H9 (cell line): ENCODE data around the gene MAEA. TPM values are rescaled to one million over a fixed set of nuclear protein-coding genes. Genes with fewer than 3 reads are reported as not detected.
A peak's percentile ranks its signal among the peaks of the same experiment; 100 is the strongest.

Source experiments
- DNase-seq: peaks from one replicate; pipeline ENCODE4 v3.0.0-alpha.2; 2017
- H2AFZ ChIP-seq: one replicate; pipeline ENCODE4 v1.6.1; 2013; ENCODE audit warnings: mild to moderate bottlenecking, low read length, control low read depth, moderate library complexity
- H2AK5ac ChIP-seq: 2 replicates; pipeline ENCODE4 v1.6.1; 2013; ENCODE audit warnings: low read length, control low read depth, mixed read lengths; ENCODE audit not compliant: insufficient read length
- H2BK120ac ChIP-seq: one replicate; pipeline ENCODE4 v1.6.1; 2013; ENCODE audit warnings: low read depth, mild to moderate bottlenecking, low read length, control low read depth, inconsistent platforms; ENCODE audit not compliant: poor library complexity, severe bottlenecking
- H2BK12ac ChIP-seq: 2 replicates; pipeline ENCODE4 v1.6.1; 2013; ENCODE audit warnings: low read length, control low read depth, mixed read lengths, low read depth; ENCODE audit not compliant: insufficient read length
- H2BK15ac ChIP-seq: 2 replicates; pipeline ENCODE4 v1.6.1; 2013; ENCODE audit warnings: low read depth, low read length, control low read depth
- H2BK20ac ChIP-seq: one replicate; pipeline ENCODE4 v1.6.1; 2013; ENCODE audit warnings: low read depth, mild to moderate bottlenecking, low read length, control low read depth, inconsistent platforms; ENCODE audit not compliant: poor library complexity, severe bottlenecking
- H2BK5ac ChIP-seq: 2 replicates; pipeline ENCODE4 v1.6.1; 2013; ENCODE audit warnings: low read length, control low read depth, mixed read lengths; ENCODE audit not compliant: insufficient read length
- H3K14ac ChIP-seq: 2 replicates; pipeline ENCODE4 v1.6.1; 2013; ENCODE audit warnings: low read length, control low read depth; ENCODE audit not compliant: insufficient read depth
- H3K18ac ChIP-seq: 2 replicates; pipeline ENCODE4 v1.6.1; 2013; ENCODE audit warnings: low read depth, mild to moderate bottlenecking, mixed read lengths, low read length, control low read depth; ENCODE audit not compliant: insufficient read length
- H3K23ac ChIP-seq: 2 replicates; pipeline ENCODE4 v1.6.1; 2013; ENCODE audit warnings: low read length, control low read depth, mixed read lengths, low read depth; ENCODE audit not compliant: insufficient read length
- H3K23me2 ChIP-seq: 2 replicates; pipeline ENCODE4 v1.6.1; 2013; ENCODE audit warnings: low read depth, mild to moderate bottlenecking, mixed read lengths, low read length, control low read depth; ENCODE audit not compliant: insufficient read length, poor library complexity, severe bottlenecking
- H3K27ac ChIP-seq: 2 replicates; pipeline ENCODE4 v1.5.1; 2013; ENCODE audit warnings: low read length, control low read depth, mixed read lengths, low read depth; ENCODE audit not compliant: insufficient read length
- H3K27me3 ChIP-seq: 2 replicates; pipeline ENCODE4 v1.6.1; 2013; ENCODE audit warnings: low read length, control low read depth, inconsistent platforms; ENCODE audit not compliant: insufficient read depth
- H3K4ac ChIP-seq: 2 replicates; pipeline ENCODE4 v1.6.1; 2013; ENCODE audit warnings: low read depth, mild to moderate bottlenecking, control low read depth, inconsistent platforms, low read length, moderate library complexity
- H3K4me1 ChIP-seq: 2 replicates; pipeline ENCODE4 v1.6.1; 2013; ENCODE audit warnings: low read length, control low read depth, inconsistent platforms; ENCODE audit not compliant: insufficient read depth
- H3K4me2 ChIP-seq: 2 replicates; pipeline ENCODE4 v1.6.1; 2013; ENCODE audit warnings: low read length, control low read depth, mixed read lengths; ENCODE audit not compliant: insufficient read length, insufficient read depth
- H3K56ac ChIP-seq: 2 replicates; pipeline ENCODE4 v1.6.1; 2013; ENCODE audit warnings: low read depth, mild to moderate bottlenecking, mixed read lengths, low read length, control low read depth; ENCODE audit not compliant: insufficient read length
- H3K79me1 ChIP-seq: 2 replicates; pipeline ENCODE4 v1.6.1; 2013; ENCODE audit warnings: low read depth, mild to moderate bottlenecking, moderate library complexity, low read length, control low read depth, inconsistent platforms; ENCODE audit not compliant: insufficient read depth, poor library complexity, severe bottlenecking
- H3K79me2 ChIP-seq: 2 replicates; pipeline ENCODE4 v1.6.1; 2013; ENCODE audit warnings: low read length, control low read depth, inconsistent platforms; ENCODE audit not compliant: insufficient read depth
- H3K9ac ChIP-seq: 2 replicates; pipeline ENCODE4 v1.6.1; 2013; ENCODE audit warnings: low read length, control low read depth, mixed read lengths; ENCODE audit not compliant: insufficient read length; ENCODE audit errors: extremely low read depth
- H3K9me3 ChIP-seq: one replicate; pipeline ENCODE4 v1.6.1; 2013; ENCODE audit warnings: low read depth, low read length, inconsistent platforms; ENCODE audit not compliant: control insufficient read depth
- H3T11ph ChIP-seq: one replicate; pipeline ENCODE4 v1.6.1; 2013; ENCODE audit warnings: mild to moderate bottlenecking, low read length, control low read depth, inconsistent platforms
- H4K20me1 ChIP-seq: one replicate; pipeline ENCODE4 v1.6.1; 2013; ENCODE audit not compliant: control insufficient read depth, insufficient read length, insufficient read depth
- H4K5ac ChIP-seq: 2 replicates; pipeline ENCODE4 v1.6.1; 2013; ENCODE audit warnings: low read depth, mild to moderate bottlenecking, mixed read lengths, low read length, control low read depth; ENCODE audit not compliant: insufficient read length
- H4K8ac ChIP-seq: replicated peaks from 2 replicates; pipeline ENCODE4 v1.6.1; 2013; ENCODE audit warnings: low read length, control low read depth, mixed read lengths, low read depth; ENCODE audit not compliant: insufficient read length
- H4K91ac ChIP-seq: 2 replicates; pipeline ENCODE4 v1.6.1; 2013; ENCODE audit warnings: low read depth, mild to moderate bottlenecking, moderate library complexity, mixed read lengths, low read length, control low read depth; ENCODE audit not compliant: insufficient read length
- H3K27ac Mint-ChIP-seq, 3 experiments: 2 replicates in 2 of 3; 3 replicates in 1 of 3; pipeline ENCODE4 v1.8.0; 2020 to 2021; ENCODE audit warnings: mixed read lengths in 3 of 3, mild to moderate bottlenecking in 1 of 3, moderate library complexity in 1 of 3
- H3K27me3 Mint-ChIP-seq: 2 replicates; pipeline ENCODE4 v1.8.0; 2021; ENCODE audit warnings: low read depth, mild to moderate bottlenecking, moderate library complexity, mixed read lengths
- H3K36me3 Mint-ChIP-seq, 3 experiments: 2 replicates in 2 of 3; 3 replicates in 1 of 3; pipeline ENCODE4 v1.8.0; 2020 to 2021; ENCODE audit warnings: low read depth in 3 of 3, mixed read lengths in 3 of 3; ENCODE audit not compliant: insufficient read depth in 1 of 3
- H3K4me1 Mint-ChIP-seq, 2 experiments: 2 replicates each; pipeline ENCODE4 v1.8.0; 2020; ENCODE audit warnings: mixed read lengths in 2 of 2
- H3K4me3 Mint-ChIP-seq, 2 experiments: 2 replicates in 1 of 2; 3 replicates in 1 of 2; pipeline ENCODE4 v1.8.0; 2020 to 2021; ENCODE audit warnings: mild to moderate bottlenecking in 2 of 2, mixed read lengths in 2 of 2, moderate library complexity in 1 of 2
- H3K9me3 Mint-ChIP-seq, 2 experiments: 2 replicates in 1 of 2; 3 replicates in 1 of 2; pipeline ENCODE4 v1.8.0; 2020; ENCODE audit warnings: mild to moderate bottlenecking in 2 of 2, mixed read lengths in 2 of 2, moderate library complexity in 1 of 2
- CTCF ChIP-seq: fragments of 200-600 bp; sonication (generic); conservative IDR thresholded peaks from 3 replicates; pipeline ENCODE4 v1.8.0; 2021; ENCODE audit warnings: antibody characterized with exemption, mild to moderate bottlenecking
- WGBS: extraction: QIAGEN DNeasy Blood & Tissue Kit; methylation state at CpG from one replicate; pipeline ENCODE4 v1.1.7; 2013; ENCODE audit warnings: missing lambda C conversion rate, low lambda C conversion rate, mixed read lengths; ENCODE audit not compliant: insufficient read length; ENCODE audit errors: extremely low coverage; 5-methylcytosine and 5-hydroxymethylcytosine counted together
- total RNA-seq: library from RNA; stranded (reverse); gene quantifications from 2 replicates; pipeline ENCODE4 v1.2.1, GENCODE V29; 2021

Gene MAEA
- total RNA-seq, 1 experiment from 2014 or later, result 85.6 TPM

- Mint-ChIP-seq H3K4me1 (peaks cover 2% of the 10 kb centered on the region in 2 experiments; a peak in 2 of 4 replicates), H3K36me3 (peaks cover 16 to 34% (median 31%) of the 10 kb centered on the region in 3 experiments; a peak in 6 of 7 replicates), H3K9me3 (no peaks in the 10 kb centered on the region), H3K27me3 (no peaks in the 10 kb centered on the region), H3K27ac (0 out of 7 replicates have a peak overlapping the region, but pooled peaks of 1 of the 3 experiments have one; percentile 64), H3K4me3 (no peak overlapping the region)
- no peaks in the 10 kb centered on the region for H3K23me2 ChIP-seq
- H3K27me3 ChIP-seq, result no peaks in the 10 kb centered on the region
- H3K9me3 ChIP-seq, result no peaks in the 10 kb centered on the region
- no peak overlapping the region for H2BK120ac ChIP-seq
- no peak overlapping the region for H2AFZ ChIP-seq
- no peak overlapping the region for H2BK15ac ChIP-seq
- peaks cover 8% of the 10 kb centered on the region for H3K79me1 ChIP-seq
- no peak for DNase-seq
- no peak overlapping the region for H4K8ac ChIP-seq
- H4K20me1 ChIP-seq, result peaks cover 5% of the 10 kb centered on the region
- no peak overlapping the region for H2BK20ac ChIP-seq
- no peak for TF ChIP-seq CTCF
- no peak overlapping the region for H3K9ac ChIP-seq
- H2BK5ac ChIP-seq, result no peak overlapping the region
- H4K5ac ChIP-seq, result no peak overlapping the region
- no CpG with 5 or more reads among the region's 37 CpGs for WGBS
- no peak overlapping the region for H3K56ac ChIP-seq
- no peak overlapping the region for H3K23ac ChIP-seq
- no peak overlapping the region for H3K4me2 ChIP-seq
- H3K4ac ChIP-seq, result no peak overlapping the region
- peaks cover 34% of the 10 kb centered on the region; the same call in 1 of the 2 replicates for H3K79me2 ChIP-seq
- no peak overlapping the region for H3K18ac ChIP-seq
- no peak overlapping the region for H4K91ac ChIP-seq
- no peak overlapping the region for H2BK12ac ChIP-seq
- H3K4me1 ChIP-seq, result no peaks in the 10 kb centered on the region
- H3K27ac ChIP-seq, result no peak overlapping the region
- no peak overlapping the region for H2AK5ac ChIP-seq
- H3K14ac ChIP-seq, result no peak overlapping the region
- H3T11ph ChIP-seq, result no peak overlapping the region
These were observed 48.8 kb upstream of the MAEA start for GRCh38 chr4:1240721-1241465.
